Fibroblast of the aortic adventitia (primary cell): Measurements from ENCODE around the gene HPDL. TPM values are rescaled to one million over a fixed set of nuclear protein-coding genes. Genes with fewer than 3 reads are reported as not detected.

ENCODE experiments used
- DNase-seq: peaks from one replicate; pipeline ENCODE4 v3.0.0-alpha.2; 2010; ENCODE audit warnings: low read depth
- H3K4me3 ChIP-seq: 2 replicates; pipeline ENCODE4 v1.5.1; 2011; ENCODE audit warnings: low read depth, mild to moderate bottlenecking, control low read depth, low read length, moderate library complexity
- CTCF ChIP-seq: IDR thresholded peaks from 2 replicates; pipeline ENCODE4 v1.5.1; 2011; ENCODE audit warnings: mild to moderate bottlenecking, low read length, control low read depth, inconsistent platforms; ENCODE audit not compliant: insufficient read depth
- total RNA-seq: library from RNA; depleted of rRNA; stranded (reverse); fragments of >200 nt; gene quantifications from 2 replicates; pipeline ENCODE4 v1.2.3, GENCODE V29; 2012; ENCODE audit warnings: low replicate concordance

Gene HPDL
- total RNA-seq, 1 donor: 1.4 TPM

- DNase-seq: no peak
- no peak for TF ChIP-seq CTCF
- H3K4me3 ChIP-seq: no peak overlapping the region
Observed at GRCh38 chr1:45325851-45326506, 716 bp upstream of the HPDL start.

GRCh38 chr1:45327644-45328515 is 1.2 kb downstream of the HPDL start:
- no peak for TF ChIP-seq CTCF
- no peak overlapping the region for H3K4me3 ChIP-seq
- DNase-seq: no peak

- no peak overlapping the region for H3K4me3 ChIP-seq
- no peak for TF ChIP-seq CTCF
- DNase-seq: no peak
Observed at GRCh38 chr1:45328680-45329079, 2.0 kb downstream of the HPDL start.

- no peak for DNase-seq
- H3K4me3 ChIP-seq: no peak overlapping the region
- TF ChIP-seq CTCF: no peak
Observed at GRCh38 chr1:45329445-45329844, 2.8 kb downstream of the HPDL start.

GRCh38 chr1:45331436-45332345 is 5.0 kb downstream of the HPDL start:
- no peak for DNase-seq
- no peak overlapping the region for H3K4me3 ChIP-seq
- TF ChIP-seq CTCF: no peak

- TF ChIP-seq CTCF: no peak
Observed at GRCh38 chr1:45332346-45332720, 5.6 kb downstream of the HPDL start.

More at GRCh38 chr1:45332346-45332720, 5.6 kb downstream of the HPDL start:
- no peak for DNase-seq
- no peak overlapping the region for H3K4me3 ChIP-seq
